K562 (cell line): Measurements from ENCODE around the gene CCDC69. TPM values are rescaled to one million over a fixed set of nuclear protein-coding genes. Genes with fewer than 3 reads are reported as not detected.

Source experiments
- ATF6 ChIP-seq: sonication (generic); formaldehyde crosslinking; IDR thresholded peaks from 2 replicates; pipeline ENCODE4 v1.4.0; 2020; ENCODE audit warnings: mild to moderate bottlenecking, missing genetic modification reagents
- BHLHE40 ChIP-seq: IDR thresholded peaks from 2 replicates; pipeline ENCODE4 v1.6.1; 2011; ENCODE audit warnings: low read length, improper control_type of control experiment
- CCNT2 ChIP-seq: IDR thresholded peaks from 2 replicates; pipeline ENCODE4 v1.6.1; 2011; ENCODE audit warnings: borderline replicate concordance, low read depth, mild to moderate bottlenecking, moderate library complexity, mixed read lengths, low read length; ENCODE audit not compliant: insufficient read length; ENCODE audit errors: extremely low read depth
- CEBPB ChIP-seq: fragments of 450-650 bp; IDR thresholded peaks from 2 replicates; pipeline ENCODE4 v1.6.1; 2016; ENCODE audit warnings: missing genetic modification characterization, missing compliant biosample characterization
- CLOCK ChIP-seq: fragments of 250-450 bp; sonication (Bioruptor Pico); IDR thresholded peaks from 2 replicates; pipeline ENCODE4 v1.4.0; 2020; ENCODE audit warnings: mild to moderate bottlenecking, moderate library complexity, borderline replicate concordance
- CSDE1 ChIP-seq, 2 experiments: fragments of 450-650 bp; IDR thresholded peaks; 2 replicates each; pipeline ENCODE4 v1.6.1; 2016; ENCODE audit warnings: mild to moderate bottlenecking in 1 of 2
- E2F6 ChIP-seq, 2 experiments: IDR thresholded peaks; 2 replicates each; pipeline ENCODE4 v1.6.1; 2011; ENCODE audit warnings: borderline replicate concordance in 1 of 2, control low read depth in 1 of 2, low read depth in 1 of 2, low read length in 1 of 2, mild to moderate bottlenecking in 1 of 2, mixed read lengths in 1 of 2, moderate library complexity in 1 of 2; ENCODE audit not compliant: insufficient read depth in 1 of 2, insufficient read length in 1 of 2, poor library complexity in 1 of 2, severe bottlenecking in 1 of 2; ENCODE audit errors: extremely low read depth in 1 of 2
- EGR1 ChIP-seq: fragments of 450-650 bp; conservative IDR thresholded peaks from 2 replicates; pipeline ENCODE4 v1.6.1; 2017; ENCODE audit warnings: mild to moderate bottlenecking
- ETS2 ChIP-seq: IDR thresholded peaks from 2 replicates; pipeline ENCODE4 v1.6.1; 2016; ENCODE audit warnings: borderline replicate concordance, missing genetic modification characterization, mild to moderate bottlenecking, moderate library complexity, missing compliant biosample characterization; ENCODE audit not compliant: poor library complexity, severe bottlenecking
- FOXM1 ChIP-seq, 2 experiments: fragments of 450-650 bp in 1 of 2; sonication (generic) in 1 of 2; formaldehyde crosslinking in 1 of 2; IDR thresholded peaks; 2 replicates each; pipeline versions ENCODE4 v1.6.1 to v1.9.0; 2017 to 2022; ENCODE audit warnings: low read depth in 2 of 2, mild to moderate bottlenecking in 2 of 2, missing genetic modification reagents in 1 of 2, moderate library complexity in 1 of 2
- NUFIP1 ChIP-seq: fragments of 450-650 bp; IDR thresholded peaks from 2 replicates; pipeline ENCODE4 v1.6.1; 2018; ENCODE audit not compliant: partially characterized antibody
- PCBP2 ChIP-seq: fragments of 200-400 bp; formaldehyde crosslinking; IDR thresholded peaks from 2 replicates; pipeline ENCODE4 v1.6.1; 2018; ENCODE audit warnings: low read length, low read depth, mild to moderate bottlenecking, moderate library complexity; ENCODE audit not compliant: poor library complexity, severe bottlenecking
- RFX1 ChIP-seq: fragments of 450-650 bp; IDR thresholded peaks from 2 replicates; pipeline ENCODE4 v1.6.1; 2016; ENCODE audit warnings: mild to moderate bottlenecking, moderate library complexity
- SIN3B ChIP-seq: fragments of 450-650 bp; IDR thresholded peaks from 2 replicates; pipeline ENCODE4 v1.6.1; 2017; ENCODE audit warnings: low read depth, mild to moderate bottlenecking, moderate library complexity
- TAL1 ChIP-seq: fragments of 450-650 bp; IDR thresholded peaks from 2 replicates; pipeline ENCODE4 v1.6.1; 2016; ENCODE audit warnings: mild to moderate bottlenecking
- ZFP30 ChIP-seq: fragments of 250-450 bp; sonication (Bioruptor Pico); IDR thresholded peaks from 2 replicates; pipeline ENCODE4 v1.8.0; 2022; ENCODE audit warnings: moderate library complexity, mild to moderate bottlenecking, inconsistent platforms, borderline replicate concordance
- ZNF274 ChIP-seq: IDR thresholded peaks from 2 replicates; pipeline ENCODE4 v1.6.1; 2011; ENCODE audit warnings: low read depth, mild to moderate bottlenecking, low read length, moderate library complexity, borderline replicate concordance
- ZNF277 ChIP-seq: fragments of 250-450 bp; sonication (Bioruptor Pico); IDR thresholded peaks from 2 replicates; pipeline ENCODE4 v1.8.0; 2022; ENCODE audit warnings: inconsistent platforms, mild to moderate bottlenecking, moderate library complexity, borderline replicate concordance
- ZNF507 ChIP-seq: conservative IDR thresholded peaks from 2 replicates; pipeline ENCODE4 v1.6.1; 2017; ENCODE audit warnings: missing genetic modification characterization, missing compliant biosample characterization
- ZNF583 ChIP-seq: fragments of 250-450 bp; sonication (Bioruptor Pico); IDR thresholded peaks from 2 replicates; pipeline ENCODE4 v1.4.0; 2020
- polyA plus RNA-seq, 8 experiments: library from polyadenylated mRNA; depleted of rRNA in 4 of 8; stranded (reverse) in 5 of 8; unstranded in 3 of 8; fragments of >200 nt; fragmentation: Nextera tagmentation in 2 of 8; fragmentation: Illumina TruSeq in 1 of 8; extraction: Ambion mirVana in 2 of 8; extraction: Trizol in 1 of 8; gene quantifications; 2 replicates each; pipeline versions ENCODE4 v1.2.1 to v1.2.3, GENCODE V29; 2011 to 2014; ENCODE audit warnings: inconsistent platforms in 1 of 8, missing spikeins in 1 of 8
- total RNA-seq, 7 experiments: library from RNA; depleted of rRNA in 6 of 7; stranded (reverse); fragments of >200 nt in 6 of 7; fragmentation: Illumina TruSeq in 2 of 7; extraction: Trizol in 2 of 7; gene quantifications; 2 replicates each; pipeline versions ENCODE4 v1.2.1 to v1.2.3, GENCODE V29; 2011 to 2021; ENCODE audit warnings: low replicate concordance in 1 of 7

Gene CCDC69
- total and polyA plus RNA-seq, 9 of the 15 experiments (the other 6 are each of a cell fraction or from before 2014, with no cell fraction given) = 0.65 to 12.2 (median 7.6) TPM

- no peak for TF ChIP-seq E2F6 (IDR thresholded peaks at IDR 0.05; ENCODE audit: borderline replicate concordance in 1 of 2, extremely low read depth in 1 of 2, insufficient read depth in 1 of 2, insufficient read length in 1 of 2, low read depth in 1 of 2, low read length in 1 of 2, poor library complexity in 1 of 2, severe bottlenecking in 1 of 2)
- no peak for TF ChIP-seq ZNF274
- TF ChIP-seq SIN3B = no peak
- no peak for TF ChIP-seq ZNF277
- peak; percentile 8; the same call in 1 of the 2 replicates for TF ChIP-seq TAL1
- TF ChIP-seq EGR1 = no peak
- no peak for TF ChIP-seq CLOCK (CRISPR knock-in tag)
- TF ChIP-seq ZFP30 (CRISPR knock-in tag) = no peak
- TF ChIP-seq FOXM1 (IDR thresholded peaks at IDR 0.05; ENCODE audit: low read depth) = no peak
- TF ChIP-seq FOXM1 (CRISPR knock-in tag; IDR thresholded peaks at IDR 0.05; ENCODE audit: low read depth) = no peak
- TF ChIP-seq ATF6 (CRISPR knock-in tag) = no peak
- no peak for TF ChIP-seq CCNT2
- TF ChIP-seq NUFIP1 = no peak
- no peak for TF ChIP-seq CEBPB (tag)
- no peak for TF ChIP-seq ETS2 (tag)
- TF ChIP-seq ZNF507 (tag) = no peak
- TF ChIP-seq PCBP2 = no peak
- TF ChIP-seq RFX1 = no peak
- no peak for TF ChIP-seq BHLHE40
- no peak for TF ChIP-seq ZNF583 (CRISPR knock-in tag)
- TF ChIP-seq CSDE1 (IDR thresholded peaks at IDR 0.05) = no peak
These were observed 68.0 kb downstream of the CCDC69 start (continued) for GRCh38 chr5:151155775-151156506.
